Spleen (tissue), 11 donors: ENCODE measurements around the gene DNAJC19. TPM values are rescaled to one million over a fixed set of nuclear protein-coding genes. Genes with fewer than 3 reads are reported as not detected.

Experiments used
- DNase-seq: peaks from one replicate; pipeline ENCODE4 v3.0.0-alpha.2; 2020
- H3K27ac ChIP-seq, 8 donors: fragments of 200-600 bp; sonication (generic) in 7 of 8; 1 replicate in 4 of 8; 2 replicates in 4 of 8; pipeline versions ENCODE4 v1.5.0 to v1.8.0; 2016 to 2021; ENCODE audit warnings: inconsistent platforms in 4 of 8, mild to moderate bottlenecking in 4 of 8, moderate library complexity in 1 of 8
- H3K27me3 ChIP-seq, 7 donors: fragments of 200-600 bp; sonication (generic) in 6 of 7; replicated peaks in 1 of 7; 1 replicate in 4 of 7; 2 replicates in 3 of 7; pipeline versions ENCODE4 v1.5.0 to v1.8.0; 2016 to 2021; ENCODE audit warnings: inconsistent platforms in 3 of 7, mild to moderate bottlenecking in 1 of 7
- H3K36me3 ChIP-seq, 6 donors: fragments of 200-600 bp; sonication (generic) in 5 of 6; 1 replicate in 4 of 6; 2 replicates in 2 of 6; pipeline versions ENCODE4 v1.5.0 to v1.8.0; 2016 to 2021; ENCODE audit warnings: inconsistent platforms in 2 of 6
- H3K4me1 ChIP-seq, 6 donors: fragments of 200-600 bp; sonication (generic) in 5 of 6; 1 replicate in 3 of 6; 2 replicates in 3 of 6; pipeline versions ENCODE4 v1.5.0 to v1.8.0; 2016 to 2021; ENCODE audit warnings: inconsistent platforms in 3 of 6
- H3K4me3 ChIP-seq, 8 donors: fragments of 200-600 bp; sonication (generic) in 7 of 8; 1 replicate in 4 of 8; 2 replicates in 4 of 8; pipeline versions ENCODE4 v1.5.0 to v1.8.0; 2016 to 2021; ENCODE audit warnings: inconsistent platforms in 4 of 8, mild to moderate bottlenecking in 4 of 8, moderate library complexity in 2 of 8
- H3K9me3 ChIP-seq, 8 donors: fragments of 200-600 bp; sonication (generic) in 7 of 8; 1 replicate in 4 of 8; 2 replicates in 4 of 8; pipeline versions ENCODE4 v1.5.0 to v1.8.0; 2016 to 2021; ENCODE audit warnings: inconsistent platforms in 4 of 8
- POLR2A ChIP-seq, 3 donors: fragments of 450-650 bp; IDR thresholded peaks; one replicate each; pipeline ENCODE4 v1.5.1; 2017; ENCODE audit warnings: antibody characterized with exemption in 3 of 3, mild to moderate bottlenecking in 1 of 3
- POLR2AphosphoS5 ChIP-seq, 3 donors: sonication (generic); formaldehyde crosslinking; IDR thresholded peaks; one replicate each; pipeline ENCODE4 v1.5.1; 2017; ENCODE audit warnings: antibody characterized with exemption in 3 of 3
- WGBS, 5 donors: extraction: QIAGEN DNeasy Blood & Tissue Kit in 3 of 5; methylation state at CpG; one replicate each; pipeline versions ENCODE4 v1.1.5 to v1.1.7; 2013 to 2018; 5-methylcytosine and 5-hydroxymethylcytosine counted together
- intact Hi-C: fragments of 100-400 bp; cut with DNase I; formaldehyde crosslinking; loops from one replicate; pipeline ENCODE4 v1.15.0; 2023; ENCODE audit warnings: low total_unique reads
- polyA plus RNA-seq, 3 donors: library from polyadenylated mRNA; stranded (reverse); fragments of 200-250 nt; gene quantifications; one replicate each; pipeline ENCODE4 v1.2.1, GENCODE V29; 2013
- total RNA-seq, 7 donors: library from RNA; depleted of rRNA in 3 of 7; stranded (reverse); fragments of >200 nt in 3 of 7; fragmentation: NEBNext Ultra II Directional in 4 of 7; extraction: Animal tissue kit (Norgen Biotek cat#: 25700) in 4 of 7; gene quantifications; one replicate each; pipeline versions ENCODE4 v1.1.0 to v1.2.1, GENCODE V29; 2016 to 2021
- TF ChIP-seq, protein P1 (sequence below), 11 experiments: fragments of 200-600 bp in 7 of 11; fragments of 450-650 bp in 4 of 11; sonication (generic) in 4 of 11; IDR thresholded peaks in 8 of 11; conservative IDR thresholded peaks in 3 of 11; 1 replicate in 7 of 11; 2 replicates in 4 of 11; pipeline versions ENCODE4 v1.4.0 to v1.8.0; 2016 to 2021; ENCODE audit warnings: antibody characterized with exemption in 11 of 11, inconsistent platforms in 4 of 11, mild to moderate bottlenecking in 1 of 11
- donor health status: healthy with polysubstance abuse.
- donor health status: DM: no; HTN: no; CAD: no; lungs with moderate emphysema.
- donor health status: DM: no; HTN: no; CAD: no.
- donor health status: Bipolar disorder and iron deficiency.
- donor health status: healthy.
- donor health status: DM: no; HTN: no; CAD: no.
- donor health status: DM: yes; HTN: yes; CAD: no.

Gene DNAJC19
- total and polyA plus RNA-seq, 10 donors: 27.6 to 54.0 (median 40.3) TPM

DNA sequence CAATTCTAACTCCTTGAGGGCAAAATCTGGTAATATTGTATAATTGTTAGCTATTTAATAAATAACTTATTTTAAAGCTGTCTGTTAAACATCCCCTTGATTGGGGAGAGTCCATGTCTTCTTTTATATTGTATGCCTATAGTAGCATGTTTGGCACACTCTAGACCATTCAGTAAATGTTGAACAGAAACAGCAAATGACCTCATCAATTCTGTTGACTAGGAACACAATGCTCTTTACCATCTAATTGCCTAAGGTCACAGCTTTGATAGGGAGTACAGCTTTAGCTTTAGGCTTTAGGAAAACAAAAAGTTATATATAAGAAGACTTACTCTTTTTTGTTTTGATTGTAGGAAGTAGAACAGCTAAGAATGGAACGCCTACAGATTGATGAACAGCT lies 27.0 kb downstream of the DNAJC19 start:
- Histone ChIP-seq H3K36me3 (peaks cover 0 to 100% (median 66%) of the 10 kb centered on the region in 6 donors), H3K4me1 (no peaks in the 10 kb centered on the region), H3K27me3 (no peaks in the 10 kb centered on the region), H3K9me3 (no peaks in the 10 kb centered on the region), H3K27ac (no peak overlapping the region), H3K4me3 (no peak overlapping the region)
- DNase-seq: no peak
- 90 to 97% (median 95%) methylated on average over 1 of the region's 1 CpG for WGBS, 5 donors
- intact Hi-C loops: no loop called here
- TF ChIP-seq, protein P1, sequence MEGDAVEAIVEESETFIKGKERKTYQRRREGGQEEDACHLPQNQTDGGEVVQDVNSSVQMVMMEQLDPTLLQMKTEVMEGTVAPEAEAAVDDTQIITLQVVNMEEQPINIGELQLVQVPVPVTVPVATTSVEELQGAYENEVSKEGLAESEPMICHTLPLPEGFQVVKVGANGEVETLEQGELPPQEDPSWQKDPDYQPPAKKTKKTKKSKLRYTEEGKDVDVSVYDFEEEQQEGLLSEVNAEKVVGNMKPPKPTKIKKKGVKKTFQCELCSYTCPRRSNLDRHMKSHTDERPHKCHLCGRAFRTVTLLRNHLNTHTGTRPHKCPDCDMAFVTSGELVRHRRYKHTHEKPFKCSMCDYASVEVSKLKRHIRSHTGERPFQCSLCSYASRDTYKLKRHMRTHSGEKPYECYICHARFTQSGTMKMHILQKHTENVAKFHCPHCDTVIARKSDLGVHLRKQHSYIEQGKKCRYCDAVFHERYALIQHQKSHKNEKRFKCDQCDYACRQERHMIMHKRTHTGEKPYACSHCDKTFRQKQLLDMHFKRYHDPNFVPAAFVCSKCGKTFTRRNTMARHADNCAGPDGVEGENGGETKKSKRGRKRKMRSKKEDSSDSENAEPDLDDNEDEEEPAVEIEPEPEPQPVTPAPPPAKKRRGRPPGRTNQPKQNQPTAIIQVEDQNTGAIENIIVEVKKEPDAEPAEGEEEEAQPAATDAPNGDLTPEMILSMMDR (IDR thresholded peaks at IDR 0.05 in 8 of 11, conservative IDR thresholded peaks at IDR 0.05 in 3 of 11): no peak
- TF ChIP-seq POLR2A (IDR thresholded peaks at IDR 0.05): no peak
- TF ChIP-seq POLR2AphosphoS5 (IDR thresholded peaks at IDR 0.05): no peak

DNA sequence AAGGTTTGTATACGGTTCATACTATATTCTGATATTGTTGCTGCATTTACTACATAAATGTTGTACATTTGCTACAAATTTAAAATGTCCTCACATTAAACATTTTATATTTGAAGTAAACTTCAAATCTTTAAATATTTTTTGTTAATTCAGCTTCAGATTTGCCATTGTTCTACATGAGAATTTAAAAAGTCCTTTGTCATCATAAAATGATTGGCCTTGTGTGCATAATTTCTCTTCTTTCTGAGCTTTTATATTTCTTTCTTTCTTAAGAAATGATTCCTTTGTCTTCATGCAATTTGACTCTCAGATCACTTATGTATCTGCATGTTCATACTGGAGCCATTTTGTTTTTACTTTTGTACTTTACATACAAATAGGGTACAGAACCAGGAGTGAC lies 28.0 kb downstream of the DNAJC19 start:
- intact Hi-C loops: no loop called here
- H3K36me3 ChIP-seq: peaks cover 0 to 100% (median 71%) of the 10 kb centered on the region in 6 donors

DNA sequence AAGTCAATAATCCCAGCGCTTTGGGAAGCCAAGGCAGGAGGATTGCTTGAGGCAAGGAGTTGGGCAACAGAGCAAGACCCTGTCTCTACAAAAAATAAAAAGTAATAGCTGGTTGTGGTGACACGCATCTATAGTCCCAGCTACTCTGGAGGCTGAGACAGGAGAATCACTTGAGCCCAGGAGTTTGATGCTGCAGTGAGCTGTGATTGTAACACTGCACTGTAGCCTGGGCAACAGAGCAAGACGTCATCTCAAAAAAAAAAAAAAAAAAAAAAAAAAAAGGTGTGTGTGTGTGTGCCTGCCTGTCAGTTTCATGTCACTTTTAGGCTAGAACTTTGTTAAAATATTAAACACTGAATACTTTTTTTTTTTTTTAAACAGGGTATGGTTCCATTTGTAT lies 28.4 kb downstream of the DNAJC19 start:
- Histone ChIP-seq H3K9me3 (no peaks in the 10 kb centered on the region), H3K27ac (no peak overlapping the region), H3K27me3 (no peaks in the 10 kb centered on the region), H3K4me1 (no peaks in the 10 kb centered on the region), H3K36me3 (peaks cover 0 to 100% (median 74%) of the 10 kb centered on the region in 6 donors), H3K4me3 (no peak overlapping the region)
- DNase-seq: no peak
- 83 to 95% (median 84%) methylated on average over 3 of the region's 3 CpGs for WGBS, 5 donors
- TF ChIP-seq POLR2AphosphoS5 (IDR thresholded peaks at IDR 0.05) (no peak), POLR2A (IDR thresholded peaks at IDR 0.05) (no peak)
- TF ChIP-seq, protein P1 (IDR thresholded peaks at IDR 0.05 in 8 of 11, conservative IDR thresholded peaks at IDR 0.05 in 3 of 11): no peak
- intact Hi-C loops: no loop called here

More for the DNA sequence above, 28.0 kb downstream of the DNAJC19 start:
- Histone ChIP-seq H3K27ac (no peak overlapping the region), H3K4me3 (no peak overlapping the region), H3K4me1 (no peaks in the 10 kb centered on the region), H3K27me3 (no peaks in the 10 kb centered on the region), H3K9me3 (no peaks in the 10 kb centered on the region)
- WGBS, 5 donors: 94 to 100% (median 98%) methylated on average over 1 of the region's 1 CpG
- TF ChIP-seq, protein P1 (IDR thresholded peaks at IDR 0.05 in 8 of 11, conservative IDR thresholded peaks at IDR 0.05 in 3 of 11): no peak
- TF ChIP-seq POLR2AphosphoS5 (IDR thresholded peaks at IDR 0.05) (no peak), POLR2A (IDR thresholded peaks at IDR 0.05) (no peak)
- DNase-seq: no peak

DNA sequence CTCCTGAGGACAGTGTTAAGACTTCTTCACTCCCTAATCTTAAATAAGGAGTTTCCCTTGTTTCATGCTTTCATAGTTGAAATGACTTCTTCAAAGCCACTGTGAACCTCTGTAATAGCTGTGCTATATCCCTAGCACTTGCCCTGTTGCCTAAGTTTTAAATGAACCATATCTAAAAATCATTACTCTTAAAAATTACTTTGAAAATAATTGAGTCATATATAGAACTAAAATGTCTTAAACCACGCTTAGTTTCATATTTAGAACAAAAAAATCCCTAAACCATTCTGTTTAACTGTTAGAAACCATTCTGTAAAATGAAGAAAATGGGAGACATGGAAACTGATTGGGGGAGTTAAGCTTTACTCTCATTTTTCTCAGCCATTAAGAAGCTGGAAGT lies 29.8 kb downstream of the DNAJC19 start:
- WGBS, 5 donors: 70 to 93% (median 79%) methylated on average over 1 of the region's 1 CpG
- Histone ChIP-seq H3K36me3 (peaks cover 0 to 100% (median 72%) of the 10 kb centered on the region in 6 donors), H3K4me1 (no peaks in the 10 kb centered on the region), H3K27ac (no peak overlapping the region), H3K9me3 (no peaks in the 10 kb centered on the region), H3K27me3 (no peaks in the 10 kb centered on the region), H3K4me3 (no peak overlapping the region)
- DNase-seq: no peak
- no peak for TF ChIP-seq POLR2A (IDR thresholded peaks at IDR 0.05)
- TF ChIP-seq POLR2AphosphoS5 (IDR thresholded peaks at IDR 0.05): no peak
- TF ChIP-seq, protein P1 (IDR thresholded peaks at IDR 0.05 in 8 of 11, conservative IDR thresholded peaks at IDR 0.05 in 3 of 11): no peak
- intact Hi-C loops: no loop called here
